Measurements from ENCODE around the gene ZFYVE9. TPM values are rescaled to one million over a fixed set of nuclear protein-coding genes. Genes with fewer than 3 reads are reported as not detected.

The ZFYVE9 gene
- total and polyA plus RNA-seq, 2 of the 4 experiments (the other 2 are of a cell fraction): 8.3 to 28.7 TPM

DNA sequence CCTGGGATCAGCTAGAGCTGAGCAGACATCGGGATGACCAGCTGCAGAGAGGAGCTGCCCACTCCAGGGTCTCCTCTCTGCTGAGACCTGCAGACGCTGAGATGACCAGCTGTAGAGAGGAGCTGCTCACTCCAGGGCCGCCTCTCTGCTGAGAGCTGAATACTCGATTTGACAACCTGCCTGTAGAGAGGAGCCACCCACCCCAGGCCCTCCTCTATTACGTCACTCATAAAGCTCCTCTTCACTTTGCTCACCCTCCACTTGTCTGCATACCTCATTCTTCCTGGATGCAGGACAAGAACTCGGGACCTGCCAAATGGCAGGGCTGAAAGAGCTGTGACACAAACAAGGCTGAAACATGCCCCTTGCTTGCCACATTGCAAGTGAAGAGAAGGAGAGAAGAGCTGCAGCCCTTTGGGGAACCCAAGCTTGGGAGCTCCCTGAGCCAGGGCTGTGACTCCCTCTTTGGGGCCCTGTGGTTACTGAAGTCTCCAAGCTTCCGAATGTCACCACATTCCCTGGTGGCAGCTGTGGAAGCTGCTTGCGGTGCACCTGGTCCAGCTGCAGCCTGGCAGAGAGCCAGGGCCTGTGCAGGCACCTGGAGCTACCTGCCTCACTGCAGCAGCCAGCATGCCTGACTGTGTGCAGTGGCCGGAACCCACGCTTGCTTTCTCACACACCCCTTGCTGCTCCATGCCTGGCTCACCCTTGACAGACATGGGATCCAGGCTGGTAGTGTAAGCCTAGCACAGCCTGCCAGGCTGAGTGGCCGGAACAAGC, 164.5 kb downstream of the ZFYVE9 start:
- no peak overlapping the region for H3K27ac ChIP-seq (ENCODE audit: insufficient read depth, low read length)
- no peak overlapping the region for H3K9ac ChIP-seq (ENCODE audit: low read depth, low read length)
- dilution Hi-C loops (cut with HindIII; ENCODE audit: low sequenced_read_pairs, unreplicated experiment): no loop called here
- no peak overlapping the region for H4K5ac ChIP-seq (ENCODE audit: low read depth, low read length)
- H2AK9ac ChIP-seq (replicated peaks; ENCODE audit: low read depth, low read length, poor library complexity): no peak overlapping the region
- H3K9me3 ChIP-seq (ENCODE audit: control insufficient read depth, insufficient read depth, low read length): no peaks in the 10 kb centered on the region
- ChIA-PET POLR2A (ENCODE audit: unreplicated experiment) (no interaction called here), CTCF (no interaction called here)
- H3K79me1 ChIP-seq (ENCODE audit: low read depth in 1 of 2, low read length in 2 of 2): no peaks in the 10 kb centered on the region
- no peak overlapping the region for H3K14ac ChIP-seq (replicated peaks; ENCODE audit: low read depth, low read length)
- H2BK120ac ChIP-seq (ENCODE audit: low read depth, low read length): no peak overlapping the region
- ATAC-seq (ENCODE audit: low read depth): no peak
- H3K4ac ChIP-seq (ENCODE audit: low read depth, low read length): no peak overlapping the region
- in situ Hi-C loops (cut with MboI; ENCODE audit: low sequenced_read_pairs): no loop called here
- no peaks in the 10 kb centered on the region for H3K4me1 ChIP-seq (ENCODE audit: control insufficient read depth, insufficient read depth, low read length)
- H2AFZ ChIP-seq (replicated peaks; ENCODE audit: low read length, poor library complexity): no peak overlapping the region
- no peak overlapping the region for H3K56ac ChIP-seq (ENCODE audit: extremely low read depth, insufficient read depth, low read length)
- H3K27me3 ChIP-seq (ENCODE audit: control insufficient read depth, insufficient read depth, low read length): no peaks in the 10 kb centered on the region
- H3K36me3 ChIP-seq (ENCODE audit: control insufficient read depth, insufficient read depth, low read length): peaks cover 11% of the 10 kb centered on the region
- H3K4me2 ChIP-seq (ENCODE audit: low read depth, low read length): no peak overlapping the region
- no peak overlapping the region for H3K18ac ChIP-seq (ENCODE audit: low read depth, low read length)
- H2BK15ac ChIP-seq (ENCODE audit: low read depth, low read length): no peak overlapping the region
- H3K9me1 ChIP-seq (ENCODE audit: insufficient read depth, low read length): peaks cover 2% of the 10 kb centered on the region; the same call in 1 of the 2 replicates
- TF ChIP-seq MAZ (IDR thresholded peaks at IDR 0.05; ENCODE audit: borderline replicate concordance, low read depth, low read length): no peak
- TF ChIP-seq RCOR1 (IDR thresholded peaks at IDR 0.05; ENCODE audit: insufficient replicate concordance, low read length): no peak
- TF ChIP-seq FOS (IDR thresholded peaks at IDR 0.05; ENCODE audit: low read depth, low read length): no peak
- no peak overlapping the region for H2AK5ac ChIP-seq (ENCODE audit: low read depth, low read length)
- no peak overlapping the region for H2BK20ac ChIP-seq (ENCODE audit: low read depth, low read length)
- H4K20me1 ChIP-seq (ENCODE audit: insufficient read depth, low read length): no peaks in the 10 kb centered on the region
- no peak overlapping the region for H4K8ac ChIP-seq (ENCODE audit: low read depth in 2 of 2, low read length in 2 of 2)
- no TSS peak for BruUV-seq (replicated peaks)
- DNase-seq: no peak
- H3K4me3 ChIP-seq (ENCODE audit: insufficient read depth, low read depth, low read length): no peak overlapping the region
- H2BK5ac ChIP-seq (ENCODE audit: low read depth, low read length, poor library complexity, severe bottlenecking): no peak overlapping the region
- no peak overlapping the region for H4K91ac ChIP-seq (ENCODE audit: insufficient read depth, low read depth, low read length)
- no peak overlapping the region for H3K23ac ChIP-seq (ENCODE audit: low read depth, low read length)
- WGBS, 2 experiments (ENCODE audit: extremely low coverage in 2 of 2, insufficient read length in 1 of 2): 88% methylated on average over 3 of the region's 11 CpGs; no CpG with 5 or more reads in 1 of the 2 experiments
- intact Hi-C loops (cut with micrococcal nuclease): no loop called here

All from IMR-90 (cell line).